ENCODE measurements around the gene SUPT3H. TPM values are rescaled to one million over a fixed set of nuclear protein-coding genes. Genes with fewer than 3 reads are reported as not detected.

The SUPT3H gene
- total RNA-seq, 1 donor from 2014 or later, result 4.9 TPM

- DNase-seq (no peak), ATAC-seq (no peak)
- Histone ChIP-seq H3K9me3 (no peaks in the 10 kb centered on the region), H3K36me3 (no peaks in the 10 kb centered on the region), H3K4me1 (no peaks in the 10 kb centered on the region), H3K27ac (no peak overlapping the region), H3K27me3 (no peaks in the 10 kb centered on the region), H3K4me3 (no peak overlapping the region)
- intact Hi-C loops (cut with DNase I), result no loop called here
- no peak for TF ChIP-seq CTCF (IDR thresholded peaks at IDR 0.05)
These were observed 544.5 kb downstream of the SUPT3H start for GRCh38 chr6:44833248-44833647.

DNA sequence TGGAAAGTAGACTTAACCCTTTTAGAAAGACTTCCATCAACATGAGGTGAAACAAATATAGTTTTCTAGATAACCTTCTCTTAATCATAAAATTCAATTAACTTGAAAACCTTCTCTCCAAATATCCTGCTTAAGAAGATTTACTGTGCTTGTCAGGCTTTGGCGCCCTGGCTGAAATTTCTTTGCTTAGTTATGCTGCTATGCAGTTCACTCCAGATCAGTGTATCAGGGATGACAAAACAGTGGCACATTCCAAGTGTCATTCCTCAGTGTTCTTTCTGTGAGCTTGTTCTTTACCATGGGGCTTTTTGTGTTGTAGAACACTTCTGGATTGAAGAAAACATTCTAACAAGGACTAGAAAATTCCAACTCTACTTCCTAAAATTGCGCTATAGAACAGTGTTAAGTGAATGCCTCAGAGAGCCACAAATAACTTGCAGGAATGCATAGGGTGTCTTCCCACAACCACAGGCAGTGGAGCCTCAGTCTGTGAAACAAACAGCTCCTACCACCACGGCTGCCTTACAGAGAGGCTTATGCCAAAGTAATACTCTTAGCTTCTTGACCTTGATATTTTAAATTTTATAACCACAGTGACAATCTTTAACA, 546.6 kb downstream of the SUPT3H start:
- Histone ChIP-seq H3K4me3 (no peak overlapping the region), H3K27me3 (no peaks in the 10 kb centered on the region), H3K9me3 (no peaks in the 10 kb centered on the region), H3K36me3 (no peaks in the 10 kb centered on the region), H3K4me1 (no peaks in the 10 kb centered on the region), H3K27ac (no peak overlapping the region)
- no peak for TF ChIP-seq CTCF (IDR thresholded peaks at IDR 0.05)
- DNase-seq (no peak), ATAC-seq (no peak)
- intact Hi-C loops (cut with DNase I), result no loop called here

DNA sequence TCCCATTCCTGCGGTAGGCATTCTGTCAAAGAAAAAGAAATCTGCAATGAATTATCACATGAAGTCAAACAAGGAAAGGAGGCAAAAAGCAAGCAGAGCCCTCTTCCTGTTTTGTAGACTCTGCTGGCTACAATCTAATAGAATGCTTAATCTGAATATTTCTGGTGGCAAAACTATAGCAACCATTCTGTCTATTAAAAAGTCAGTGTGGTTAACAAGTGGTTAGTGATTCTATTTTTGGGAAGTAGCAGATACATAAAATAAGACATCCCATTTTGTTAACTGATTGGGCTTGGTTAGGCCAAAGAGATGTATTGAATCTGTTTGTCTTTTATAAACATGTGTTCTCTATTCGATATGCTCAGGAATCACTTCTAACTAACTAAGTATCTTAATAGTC, 547.9 kb downstream of the SUPT3H start:
- Histone ChIP-seq H3K4me1 (no peaks in the 10 kb centered on the region), H3K4me3 (no peak overlapping the region), H3K36me3 (no peaks in the 10 kb centered on the region), H3K9me3 (no peaks in the 10 kb centered on the region), H3K27ac (no peak overlapping the region), H3K27me3 (no peaks in the 10 kb centered on the region)
- ATAC-seq (no peak), DNase-seq (no peak)
- no peak for TF ChIP-seq CTCF (IDR thresholded peaks at IDR 0.05)
- intact Hi-C loops (cut with DNase I), result no loop called here

DNA sequence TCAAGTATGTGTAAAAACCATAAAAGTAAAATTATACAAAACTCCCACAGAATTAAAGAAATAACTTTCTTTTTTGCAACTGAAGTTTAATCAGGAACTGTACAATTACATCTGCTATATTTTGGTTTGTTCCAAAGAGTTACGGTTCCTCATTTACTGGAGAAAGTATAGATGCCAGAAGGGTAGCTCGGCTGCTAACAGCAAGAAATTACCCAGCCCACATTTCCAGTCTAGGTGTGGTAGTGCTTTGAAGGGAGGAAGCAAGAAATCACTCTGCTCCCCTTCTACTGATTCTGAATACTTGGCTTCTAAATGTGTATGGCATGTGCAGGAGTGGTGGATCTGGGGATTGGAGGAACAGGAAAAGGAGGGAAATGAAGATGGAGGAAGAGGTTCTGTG, 549.0 kb downstream of the SUPT3H start:
- intact Hi-C loops (cut with DNase I), result no loop called here
- ATAC-seq (no peak), DNase-seq (no peak)
- no peaks in the 10 kb centered on the region for H3K27me3 ChIP-seq
- H3K4me1 ChIP-seq, result no peaks in the 10 kb centered on the region
- no peaks in the 10 kb centered on the region for H3K36me3 ChIP-seq
- no peak for TF ChIP-seq CTCF (IDR thresholded peaks at IDR 0.05)
- H3K9me3 ChIP-seq, result no peaks in the 10 kb centered on the region
- no peak overlapping the region for H3K27ac ChIP-seq
- no peak overlapping the region for H3K4me3 ChIP-seq

- ATAC-seq, result no peak
- Histone ChIP-seq H3K4me1 (no peaks in the 10 kb centered on the region), H3K9me3 (no peaks in the 10 kb centered on the region), H3K27ac (no peak overlapping the region), H3K27me3 (no peaks in the 10 kb centered on the region), H3K36me3 (no peaks in the 10 kb centered on the region), H3K4me3 (no peak overlapping the region)
- TF ChIP-seq CTCF (IDR thresholded peaks at IDR 0.05), result no peak
- intact Hi-C loops (cut with DNase I), result no loop called here
- no peak for DNase-seq
These were observed 551.6 kb downstream of the SUPT3H start for GRCh38 chr6:44826025-44826676.
